Fibroblast of mammary gland (primary cell): ENCODE results near the gene ZNF747.

ENCODE experiments used
- DNase-seq: peaks from one replicate; pipeline ENCODE4 v3.0.0-alpha.2; 2010; ENCODE audit warnings: low read depth
- H3K4me3 ChIP-seq: 2 replicates; pipeline ENCODE4 v1.5.1; 2011; ENCODE audit warnings: low read depth, mild to moderate bottlenecking, low read length, moderate library complexity; ENCODE audit not compliant: control insufficient read depth
- CTCF ChIP-seq: conservative IDR thresholded peaks from 2 replicates; pipeline ENCODE4 v1.5.1; 2011; ENCODE audit warnings: low read depth, low read length, inconsistent platforms; ENCODE audit not compliant: control insufficient read depth, insufficient read depth

The ZNF747 gene

DNA sequence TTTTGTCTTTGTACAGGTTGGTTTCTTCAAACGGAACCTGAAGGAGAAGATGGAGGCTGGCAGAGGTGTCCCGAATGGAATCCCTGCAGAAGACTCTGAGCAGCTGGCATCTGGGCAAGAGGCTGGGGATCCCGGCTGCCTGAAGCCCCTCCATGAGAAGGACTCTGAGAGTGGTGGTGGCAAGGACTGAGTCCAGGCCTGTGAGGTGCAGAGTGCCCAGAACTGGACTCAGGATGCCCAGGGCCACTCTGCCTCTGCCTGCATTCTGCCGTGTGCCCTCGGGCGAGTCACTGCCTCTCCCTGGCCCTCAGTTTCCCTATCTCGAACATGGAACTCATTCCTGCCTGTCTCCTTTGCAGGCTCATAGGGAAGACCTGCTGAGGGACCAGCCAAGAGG, 13.2 kb downstream of the ZNF747 start:
- H3K4me3 ChIP-seq = no peak overlapping the region
- no peak for TF ChIP-seq CTCF
- DNase-seq = no peak

DNA sequence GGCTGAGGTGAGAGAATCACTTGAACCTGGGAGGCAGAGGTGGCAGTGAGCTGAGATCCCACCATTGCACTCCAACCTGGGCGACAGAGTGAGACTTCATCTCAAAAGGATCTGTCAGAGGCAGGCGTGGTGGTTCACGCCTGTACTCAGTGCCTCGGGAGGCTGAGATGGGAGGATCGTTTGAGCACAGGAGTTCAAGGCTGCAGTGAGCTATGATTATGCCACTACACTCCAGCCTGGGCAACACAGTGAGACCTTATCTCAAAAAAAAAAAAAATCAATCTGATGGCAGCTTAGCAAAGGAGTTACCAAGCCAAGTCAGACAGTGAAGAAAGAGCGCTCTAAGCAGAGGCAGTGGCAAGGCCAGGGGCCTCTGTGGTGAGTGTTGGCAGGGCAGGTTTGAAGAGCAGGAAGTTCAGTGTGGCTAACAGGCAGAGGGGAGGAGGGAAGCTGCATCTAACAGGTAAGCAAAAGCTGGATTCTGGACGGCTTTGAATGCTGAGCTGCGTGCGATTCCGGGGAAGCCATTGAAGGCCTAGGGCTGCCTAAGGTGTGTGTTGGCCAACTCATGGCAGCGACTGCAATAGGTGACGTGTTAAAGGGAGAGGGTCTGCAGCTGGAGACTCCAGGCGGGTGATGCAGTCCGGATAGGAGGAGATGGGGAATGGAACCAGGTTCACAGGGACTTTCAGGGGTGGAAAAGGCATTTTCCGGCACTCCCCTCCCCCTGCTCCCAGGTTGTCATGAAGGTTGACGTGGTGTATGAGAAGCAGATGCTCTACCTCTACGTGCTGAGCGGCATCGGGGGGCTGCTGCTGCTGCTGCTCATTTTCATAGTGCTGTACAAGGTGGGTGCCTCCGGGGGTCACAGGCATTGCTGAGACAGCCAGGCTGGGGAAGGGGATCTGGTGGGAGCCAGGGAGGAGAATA, 15.3 kb downstream of the ZNF747 start:
- no peak for TF ChIP-seq CTCF
- no peak for DNase-seq

GRCh38 chr16:30518552-30518951, 16.1 kb downstream of the ZNF747 start:
- H3K4me3 ChIP-seq = no peak overlapping the region
- DNase-seq = no peak
- TF ChIP-seq CTCF = no peak

More for the DNA sequence above, 15.3 kb downstream of the ZNF747 start:
- H3K4me3 ChIP-seq = no peak overlapping the region

GRCh38 chr16:30515275-30515674, 19.4 kb downstream of the ZNF747 start:
- TF ChIP-seq CTCF = no peak
- no peak overlapping the region for H3K4me3 ChIP-seq
- DNase-seq = no peak

DNA sequence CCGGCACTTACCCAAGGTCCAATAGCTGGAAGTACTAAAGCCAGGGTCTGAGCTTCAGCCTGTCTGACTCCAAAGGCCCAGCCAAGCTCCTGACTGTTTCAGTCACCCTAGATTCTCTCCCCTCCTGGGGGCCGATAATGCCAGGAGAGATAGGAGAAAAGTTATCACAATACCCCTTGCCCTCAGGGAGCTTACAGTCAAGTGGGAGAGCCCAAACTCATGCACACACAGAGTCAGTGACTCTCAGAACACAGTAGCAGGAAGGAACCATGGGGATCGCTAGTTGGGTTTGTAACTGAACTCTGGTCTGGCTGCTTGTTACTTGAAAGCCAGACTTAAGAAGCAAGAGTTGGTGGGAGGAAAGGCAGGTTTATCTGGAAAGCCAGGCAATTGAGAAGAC, 23.1 kb downstream of the ZNF747 start:
- no peak for DNase-seq
- H3K4me3 ChIP-seq = no peak overlapping the region
- TF ChIP-seq CTCF = no peak

- no peak overlapping the region for H3K4me3 ChIP-seq
- DNase-seq = no peak
- TF ChIP-seq CTCF = no peak
Observed at GRCh38 chr16:30510376-30510938, 24.2 kb downstream of the ZNF747 start.
